ENCODE data around the gene LARP6.

DNA sequence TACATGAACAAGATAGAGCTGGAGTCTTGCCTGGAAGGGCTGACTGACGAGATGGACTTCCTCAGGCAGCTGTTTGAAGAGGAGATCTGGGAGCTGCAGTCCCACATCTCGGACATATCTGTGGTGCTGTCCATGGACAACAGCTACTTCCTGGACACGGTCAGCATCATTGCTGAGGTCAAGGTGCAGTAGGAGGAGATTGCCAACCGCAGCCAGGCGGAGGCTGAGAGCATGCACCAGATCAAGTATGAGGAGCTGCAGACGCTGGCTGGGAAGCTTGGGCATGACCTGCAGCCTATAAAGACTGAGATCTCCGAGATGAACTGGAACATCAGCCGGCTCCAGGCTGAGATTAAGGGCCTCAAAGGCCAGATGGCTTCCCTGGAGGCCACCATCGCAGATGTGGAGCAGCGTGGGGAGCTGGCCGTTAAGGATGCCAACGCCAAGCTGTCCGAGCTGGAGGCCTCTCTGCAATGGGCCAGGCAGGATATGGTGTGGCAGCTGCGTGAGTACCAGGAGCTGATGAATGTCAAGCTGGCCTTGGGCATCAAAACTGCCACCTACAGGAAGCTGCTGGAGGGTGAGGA, 5.5 kb upstream of the LARP6 start:
- TF ChIP-seq, protein P1, sequence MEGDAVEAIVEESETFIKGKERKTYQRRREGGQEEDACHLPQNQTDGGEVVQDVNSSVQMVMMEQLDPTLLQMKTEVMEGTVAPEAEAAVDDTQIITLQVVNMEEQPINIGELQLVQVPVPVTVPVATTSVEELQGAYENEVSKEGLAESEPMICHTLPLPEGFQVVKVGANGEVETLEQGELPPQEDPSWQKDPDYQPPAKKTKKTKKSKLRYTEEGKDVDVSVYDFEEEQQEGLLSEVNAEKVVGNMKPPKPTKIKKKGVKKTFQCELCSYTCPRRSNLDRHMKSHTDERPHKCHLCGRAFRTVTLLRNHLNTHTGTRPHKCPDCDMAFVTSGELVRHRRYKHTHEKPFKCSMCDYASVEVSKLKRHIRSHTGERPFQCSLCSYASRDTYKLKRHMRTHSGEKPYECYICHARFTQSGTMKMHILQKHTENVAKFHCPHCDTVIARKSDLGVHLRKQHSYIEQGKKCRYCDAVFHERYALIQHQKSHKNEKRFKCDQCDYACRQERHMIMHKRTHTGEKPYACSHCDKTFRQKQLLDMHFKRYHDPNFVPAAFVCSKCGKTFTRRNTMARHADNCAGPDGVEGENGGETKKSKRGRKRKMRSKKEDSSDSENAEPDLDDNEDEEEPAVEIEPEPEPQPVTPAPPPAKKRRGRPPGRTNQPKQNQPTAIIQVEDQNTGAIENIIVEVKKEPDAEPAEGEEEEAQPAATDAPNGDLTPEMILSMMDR (IDR thresholded peaks at IDR 0.05 in 8 of 11, conservative IDR thresholded peaks at IDR 0.05 in 3 of 11): no peak
- TF ChIP-seq POLR2A (IDR thresholded peaks at IDR 0.05): no peak

All from spleen (tissue), 7 donors.